ENCODE measurements around the gene MOV10L1.

DNA sequence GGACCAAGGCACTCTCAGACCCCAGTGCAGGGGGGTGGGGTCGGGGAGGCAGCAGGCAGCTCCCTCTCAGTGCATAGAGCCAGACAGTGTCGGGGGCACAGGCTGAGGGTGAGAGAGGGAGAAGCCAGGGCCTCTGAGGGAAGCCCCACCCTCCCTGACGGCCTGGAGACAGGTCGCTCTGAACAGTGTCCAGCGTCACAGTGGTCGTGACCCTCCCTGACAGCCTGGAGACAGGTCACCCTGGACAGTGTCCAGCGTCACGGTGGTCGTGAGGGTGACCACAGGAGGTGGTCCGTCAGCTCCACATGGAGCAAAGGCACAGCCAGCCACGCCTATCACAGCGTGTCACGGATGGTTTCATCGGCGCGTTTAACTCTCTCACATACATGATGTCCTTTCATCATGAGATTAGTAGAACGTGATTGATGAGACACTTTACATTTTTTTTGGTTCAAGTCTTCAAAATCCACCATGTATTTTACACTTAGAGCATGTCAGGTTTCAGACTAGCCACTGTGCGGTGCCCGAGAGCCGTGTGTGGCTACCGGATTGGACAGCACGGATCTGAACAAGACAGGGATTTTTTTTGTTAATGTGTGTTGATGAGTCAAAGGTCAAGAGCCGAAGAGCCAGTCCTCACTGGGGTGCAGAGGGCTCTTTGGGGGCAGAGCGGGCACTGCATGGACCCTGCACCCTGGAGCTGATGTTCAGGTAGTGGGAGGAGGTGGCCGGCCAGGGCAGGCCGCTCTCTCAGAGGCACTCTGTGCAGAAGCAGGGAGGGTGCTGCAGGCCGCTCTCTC, 56.8 kb downstream of the MOV10L1 start:
- TF ChIP-seq CTCF (IDR thresholded peaks at IDR 0.05; ENCODE audit: low read length) (no peak), EZH2 (optimal IDR thresholded peaks at IDR 0.05; ENCODE audit: low read depth, low read length) (no peak), EZH2phosphoT487 (IDR thresholded peaks at IDR 0.05; ENCODE audit: low read length) (no peak)

Measured in MM.1S (cell line).